Ishikawa (cell line): ENCODE measurements around the gene PKNOX2.

ENCODE experiments used
- CEBPB ChIP-seq: IDR thresholded peaks from 2 replicates; pipeline ENCODE4 v1.6.1; 2012
- CREB1 ChIP-seq: IDR thresholded peaks from 2 replicates; pipeline ENCODE4 v1.6.1; 2012; ENCODE audit warnings: low read depth
- EGR1 ChIP-seq: IDR thresholded peaks from 2 replicates; pipeline ENCODE4 v1.6.1; 2012
- EP300 ChIP-seq: IDR thresholded peaks from 2 replicates; pipeline ENCODE4 v1.6.1; 2012; ENCODE audit warnings: borderline replicate concordance
- FOXM1 ChIP-seq: IDR thresholded peaks from 2 replicates; pipeline ENCODE4 v1.6.1; 2012; ENCODE audit warnings: low read depth, borderline replicate concordance
- NFIC ChIP-seq: IDR thresholded peaks from 2 replicates; pipeline ENCODE4 v1.6.1; 2012
- RAD21 ChIP-seq: IDR thresholded peaks from 2 replicates; pipeline ENCODE4 v1.6.1; 2012; ENCODE audit warnings: low read depth
- TAF1 ChIP-seq: IDR thresholded peaks from 2 replicates; pipeline ENCODE4 v1.6.1; 2012; ENCODE audit warnings: low read depth, mild to moderate bottlenecking
- TCF12 ChIP-seq: IDR thresholded peaks from 2 replicates; pipeline ENCODE4 v1.6.1; 2012; ENCODE audit warnings: low read depth
- TEAD4 ChIP-seq: IDR thresholded peaks from 2 replicates; pipeline ENCODE4 v1.6.1; 2012
- USF1 ChIP-seq: IDR thresholded peaks from 2 replicates; pipeline ENCODE4 v1.6.1; 2012
- YY1 ChIP-seq: IDR thresholded peaks from 2 replicates; pipeline ENCODE4 v1.6.1; 2012; ENCODE audit warnings: low read depth
- ZBTB7A ChIP-seq: IDR thresholded peaks from 2 replicates; pipeline ENCODE4 v1.6.1; 2012; ENCODE audit warnings: low read depth
- TF ChIP-seq, protein P1 (sequence below): IDR thresholded peaks from 2 replicates; pipeline ENCODE4 v1.6.1; 2012; ENCODE audit warnings: low read depth, mild to moderate bottlenecking
- TF ChIP-seq, protein P2 (sequence below): IDR thresholded peaks from 2 replicates; pipeline ENCODE4 v1.6.1; 2012

The PKNOX2 gene

DNA sequence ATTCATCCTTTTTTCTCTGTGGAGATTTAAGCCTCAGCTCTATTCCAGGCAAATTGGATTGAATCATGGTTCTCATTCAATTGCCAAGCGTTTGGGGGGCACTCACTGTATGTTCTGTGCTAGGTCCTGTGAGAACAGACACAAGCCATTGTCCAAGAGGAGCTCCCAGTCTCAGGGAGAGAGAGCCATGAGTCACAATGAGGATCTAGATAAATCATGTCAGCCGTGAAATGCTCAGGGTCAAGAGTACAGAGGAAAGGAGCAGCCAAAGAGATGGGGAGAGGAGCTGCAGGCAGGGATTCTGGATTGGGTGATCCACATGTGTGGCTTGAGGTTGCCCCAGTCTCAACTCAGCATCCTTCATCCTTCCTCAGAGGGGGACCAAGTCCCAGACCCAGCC, 237.9 kb downstream of the PKNOX2 start:
- TF ChIP-seq NFIC = no peak
- TF ChIP-seq, protein P1, sequence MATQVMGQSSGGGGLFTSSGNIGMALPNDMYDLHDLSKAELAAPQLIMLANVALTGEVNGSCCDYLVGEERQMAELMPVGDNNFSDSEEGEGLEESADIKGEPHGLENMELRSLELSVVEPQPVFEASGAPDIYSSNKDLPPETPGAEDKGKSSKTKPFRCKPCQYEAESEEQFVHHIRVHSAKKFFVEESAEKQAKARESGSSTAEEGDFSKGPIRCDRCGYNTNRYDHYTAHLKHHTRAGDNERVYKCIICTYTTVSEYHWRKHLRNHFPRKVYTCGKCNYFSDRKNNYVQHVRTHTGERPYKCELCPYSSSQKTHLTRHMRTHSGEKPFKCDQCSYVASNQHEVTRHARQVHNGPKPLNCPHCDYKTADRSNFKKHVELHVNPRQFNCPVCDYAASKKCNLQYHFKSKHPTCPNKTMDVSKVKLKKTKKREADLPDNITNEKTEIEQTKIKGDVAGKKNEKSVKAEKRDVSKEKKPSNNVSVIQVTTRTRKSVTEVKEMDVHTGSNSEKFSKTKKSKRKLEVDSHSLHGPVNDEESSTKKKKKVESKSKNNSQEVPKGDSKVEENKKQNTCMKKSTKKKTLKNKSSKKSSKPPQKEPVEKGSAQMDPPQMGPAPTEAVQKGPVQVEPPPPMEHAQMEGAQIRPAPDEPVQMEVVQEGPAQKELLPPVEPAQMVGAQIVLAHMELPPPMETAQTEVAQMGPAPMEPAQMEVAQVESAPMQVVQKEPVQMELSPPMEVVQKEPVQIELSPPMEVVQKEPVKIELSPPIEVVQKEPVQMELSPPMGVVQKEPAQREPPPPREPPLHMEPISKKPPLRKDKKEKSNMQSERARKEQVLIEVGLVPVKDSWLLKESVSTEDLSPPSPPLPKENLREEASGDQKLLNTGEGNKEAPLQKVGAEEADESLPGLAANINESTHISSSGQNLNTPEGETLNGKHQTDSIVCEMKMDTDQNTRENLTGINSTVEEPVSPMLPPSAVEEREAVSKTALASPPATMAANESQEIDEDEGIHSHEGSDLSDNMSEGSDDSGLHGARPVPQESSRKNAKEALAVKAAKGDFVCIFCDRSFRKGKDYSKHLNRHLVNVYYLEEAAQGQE = no peak
- TF ChIP-seq YY1 = no peak
- TF ChIP-seq TCF12 = no peak
- TF ChIP-seq EP300 = no peak
- TF ChIP-seq EGR1 = no peak
- TF ChIP-seq, protein P2, sequence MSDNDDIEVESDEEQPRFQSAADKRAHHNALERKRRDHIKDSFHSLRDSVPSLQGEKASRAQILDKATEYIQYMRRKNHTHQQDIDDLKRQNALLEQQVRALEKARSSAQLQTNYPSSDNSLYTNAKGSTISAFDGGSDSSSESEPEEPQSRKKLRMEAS = no peak
- no peak for TF ChIP-seq TAF1
- no peak for TF ChIP-seq ZBTB7A
- no peak for TF ChIP-seq CEBPB
- no peak for TF ChIP-seq FOXM1

- TF ChIP-seq TAF1 (no peak), CREB1 (no peak), NFIC (no peak), RAD21 (no peak), TEAD4 (no peak), FOXM1 (no peak), EGR1 (no peak), TCF12 (no peak), ZBTB7A (no peak), YY1 (no peak), EP300 (no peak), USF1 (no peak), CEBPB (no peak)
- TF ChIP-seq, protein P2 = no peak
- TF ChIP-seq, protein P1 = no peak
Observed at GRCh38 chr11:125404157-125404810, 239.7 kb downstream of the PKNOX2 start.

DNA sequence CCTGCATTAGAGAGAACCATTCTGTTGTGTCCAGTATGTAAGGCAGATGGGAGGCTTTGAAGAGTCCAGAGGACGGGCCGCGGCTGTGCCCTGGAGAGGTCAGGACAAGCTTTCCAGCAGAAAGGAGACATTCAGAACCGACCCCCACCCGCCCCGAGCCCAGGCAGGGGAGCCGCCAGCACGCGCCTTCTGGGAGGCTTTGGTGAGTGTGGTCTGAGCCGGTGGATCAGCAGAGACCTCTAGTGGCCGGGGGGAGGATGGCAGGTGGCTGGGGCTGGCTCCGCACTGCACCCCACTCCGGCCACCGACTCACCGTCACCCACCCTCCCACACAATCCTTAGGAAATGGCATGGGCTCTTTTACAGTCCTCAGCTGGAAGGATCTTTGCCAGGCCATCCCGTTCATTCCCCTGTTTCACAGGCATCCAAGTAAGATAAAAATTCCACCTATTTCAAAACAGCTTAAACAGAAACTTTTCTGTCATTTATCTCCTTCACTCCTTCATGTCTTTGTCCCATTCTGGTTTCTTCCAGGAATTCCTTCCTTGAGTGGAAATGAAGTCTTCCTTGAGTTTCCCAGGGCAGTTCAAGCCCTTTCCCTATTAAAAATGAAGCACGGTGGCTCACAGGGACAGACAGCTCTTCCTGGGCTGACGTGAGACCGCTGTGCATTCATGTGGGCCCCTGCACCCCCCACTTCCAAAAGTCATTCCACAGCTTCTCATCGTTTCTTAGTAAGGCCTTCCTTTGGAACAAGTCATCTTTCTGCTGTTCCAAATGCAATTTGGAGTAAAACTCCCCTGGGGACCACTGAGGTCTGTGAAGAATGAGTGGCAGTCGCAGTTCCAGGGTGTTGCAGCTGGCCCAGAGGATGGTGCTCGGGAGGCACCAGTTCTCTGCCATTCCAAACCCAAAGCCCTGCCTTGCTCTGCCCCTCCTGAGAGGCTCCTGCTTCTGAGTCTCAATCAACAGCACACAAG, 240.6 kb downstream of the PKNOX2 start:
- TF ChIP-seq CEBPB (no peak), TCF12 (no peak), EP300 (no peak), RAD21 (peak; percentile 73)

- no peak for TF ChIP-seq EP300
- TF ChIP-seq USF1 = no peak
- no peak for TF ChIP-seq RAD21
- TF ChIP-seq, protein P1 = no peak
- TF ChIP-seq CEBPB = no peak
Observed at GRCh38 chr11:125407046-125407445, 242.5 kb downstream of the PKNOX2 start.
